LNCAP (cell line): ENCODE results near the gene ELOVL4.

ENCODE experiments used
- CTCF ChIP-seq: fragments of 450-650 bp; IDR thresholded peaks from 2 replicates; pipeline ENCODE4 v1.5.1; 2017; ENCODE audit warnings: mild to moderate bottlenecking

ELOVL4 gene

GRCh38 chr6:79943133-79943532, 4.2 kb downstream of the ELOVL4 start:
- no peak for TF ChIP-seq CTCF

- TF ChIP-seq CTCF, result no peak
Observed at GRCh38 chr6:79941489-79942151, 5.7 kb downstream of the ELOVL4 start.

GRCh38 chr6:79928478-79928998, 18.8 kb downstream of the ELOVL4 start:
- no peak for TF ChIP-seq CTCF

GRCh38 chr6:79927758-79928157, 19.6 kb downstream of the ELOVL4 start:
- no peak for TF ChIP-seq CTCF

- TF ChIP-seq CTCF, result no peak
Observed at GRCh38 chr6:79923270-79923669, 24.1 kb downstream of the ELOVL4 start.

GRCh38 chr6:79922018-79922417, 25.3 kb downstream of the ELOVL4 start:
- no peak for TF ChIP-seq CTCF

GRCh38 chr6:79913369-79913768, 34.0 kb downstream of the ELOVL4 start:
- TF ChIP-seq CTCF, result no peak

GRCh38 chr6:79911992-79912391, 35.4 kb downstream of the ELOVL4 start:
- no peak for TF ChIP-seq CTCF
